ENCODE measurements around the gene CERS6. TPM values are rescaled to one million over a fixed set of nuclear protein-coding genes. Genes with fewer than 3 reads are reported as not detected.

CERS6 gene
- total and polyA plus RNA-seq, 2 experiments from 2014 or later, result 8.3 to 16.0 TPM

- Histone ChIP-seq H3K27ac (no peak overlapping the region), H3K27me3 (replicated peaks; ENCODE audit: insufficient read depth) (no peaks in the 10 kb centered on the region), H4K20me1 (ENCODE audit: insufficient read depth) (no peaks in the 10 kb centered on the region), H3K4me1 (ENCODE audit: insufficient read depth) (peaks cover 54% of the 10 kb centered on the region), H3F3A (ENCODE audit: insufficient read depth) (peaks cover 21% of the 10 kb centered on the region), H3K36me3 (ENCODE audit: low read depth) (no peaks in the 10 kb centered on the region), H2AFZ (no peak overlapping the region), H3K4me2 (ENCODE audit: unreplicated experiment) (peak overlapping the region; percentile 19), H3K9me2 (ENCODE audit: insufficient read depth) (no peaks in the 10 kb centered on the region), H3K9ac (no peak overlapping the region), H3K4me3 (no peak overlapping the region), H3K9me3 (ENCODE audit: low read depth) (no peaks in the 10 kb centered on the region), H3K79me2 (ENCODE audit: insufficient read depth) (peaks cover 66% of the 10 kb centered on the region)
- no peak for DNase-seq
- in situ Hi-C loops (cut with MboI), result no loop called here
- 43 to 48% methylated on average over 1 of the region's 1 CpG for WGBS, 2 experiments (ENCODE audit: low coverage in 1 of 2, low lambda C conversion rate in 2 of 2, missing lambda C conversion rate in 2 of 2)
- TF ChIP-seq EZH2phosphoT487 (IDR thresholded peaks at IDR 0.05; ENCODE audit: insufficient read depth, low read depth), result no peak
Observed at GRCh38 chr2:168525716-168526446, 69.8 kb downstream of the CERS6 start.

GRCh38 chr2:168526641-168527040, 70.6 kb downstream of the CERS6 start:
- H3K27me3 ChIP-seq (replicated peaks; ENCODE audit: insufficient read depth), result no peaks in the 10 kb centered on the region
- no peaks in the 10 kb centered on the region for H4K20me1 ChIP-seq (ENCODE audit: insufficient read depth)
- peak overlapping the region; percentile 19 for H3K4me2 ChIP-seq (ENCODE audit: unreplicated experiment)
- no peaks in the 10 kb centered on the region for H3K36me3 ChIP-seq (ENCODE audit: low read depth)
- H3K27ac ChIP-seq, result no peak overlapping the region
- peaks cover 28% of the 10 kb centered on the region for H3F3A ChIP-seq (ENCODE audit: insufficient read depth)
- H3K9me2 ChIP-seq (ENCODE audit: insufficient read depth), result no peaks in the 10 kb centered on the region
- no peak overlapping the region for H3K4me3 ChIP-seq
- 23 to 35% methylated on average over 3 of the region's 3 CpGs for whole genome bisulfite sequencing, 2 experiments (ENCODE audit: low coverage in 1 of 2, low lambda C conversion rate in 2 of 2, missing lambda C conversion rate in 2 of 2)
- H3K9me3 ChIP-seq (ENCODE audit: low read depth), result no peaks in the 10 kb centered on the region
- in situ Hi-C loops (cut with MboI), result no loop called here
- H2AFZ ChIP-seq, result no peak overlapping the region
- peaks cover 54% of the 10 kb centered on the region for H3K4me1 ChIP-seq (ENCODE audit: insufficient read depth)
- H3K79me2 ChIP-seq (ENCODE audit: insufficient read depth), result peaks cover 59% of the 10 kb centered on the region
- no peak overlapping the region for H3K9ac ChIP-seq
- peak; percentile 53 for DNase-seq
- TF ChIP-seq EZH2phosphoT487 (IDR thresholded peaks at IDR 0.05; ENCODE audit: insufficient read depth, low read depth) (no peak), EZH2 (IDR thresholded peaks at IDR 0.05; ENCODE audit: insufficient read depth, poor library complexity, severe bottlenecking) (no peak)

GRCh38 chr2:168528016-168528415, 71.9 kb downstream of the CERS6 start:
- no peaks in the 10 kb centered on the region for H3K9me2 ChIP-seq (ENCODE audit: insufficient read depth)
- H3K4me2 ChIP-seq (ENCODE audit: unreplicated experiment), result peak overlapping the region; percentile 10
- H3K36me3 ChIP-seq (ENCODE audit: low read depth), result no peaks in the 10 kb centered on the region
- H3F3A ChIP-seq (ENCODE audit: insufficient read depth), result peaks cover 33% of the 10 kb centered on the region
- peaks cover 56% of the 10 kb centered on the region for H3K4me1 ChIP-seq (ENCODE audit: insufficient read depth)
- no peak overlapping the region for H3K4me3 ChIP-seq
- TF ChIP-seq EZH2phosphoT487 (IDR thresholded peaks at IDR 0.05; ENCODE audit: insufficient read depth, low read depth), result no peak
- TF ChIP-seq EZH2 (IDR thresholded peaks at IDR 0.05; ENCODE audit: insufficient read depth, poor library complexity, severe bottlenecking), result no peak
- no peak overlapping the region for H2AFZ ChIP-seq
- no peak for DNase-seq
- in situ Hi-C loops (cut with MboI), result no loop called here
- H3K9me3 ChIP-seq (ENCODE audit: low read depth), result no peaks in the 10 kb centered on the region
- H3K27me3 ChIP-seq (replicated peaks; ENCODE audit: insufficient read depth), result no peaks in the 10 kb centered on the region
- H3K27ac ChIP-seq, result no peak overlapping the region
- no peak overlapping the region for H3K9ac ChIP-seq
- peaks cover 59% of the 10 kb centered on the region for H3K79me2 ChIP-seq (ENCODE audit: insufficient read depth)
- no peaks in the 10 kb centered on the region for H4K20me1 ChIP-seq (ENCODE audit: insufficient read depth)

GRCh38 chr2:168528469-168528868, 72.4 kb downstream of the CERS6 start:
- TF ChIP-seq EZH2 (IDR thresholded peaks at IDR 0.05; ENCODE audit: insufficient read depth, poor library complexity, severe bottlenecking), result no peak
- no peak for TF ChIP-seq EZH2phosphoT487 (IDR thresholded peaks at IDR 0.05; ENCODE audit: insufficient read depth, low read depth)
- peak; percentile 61 for DNase-seq
- no peaks in the 10 kb centered on the region for H4K20me1 ChIP-seq (ENCODE audit: insufficient read depth)
- no peak overlapping the region for H2AFZ ChIP-seq
- no peaks in the 10 kb centered on the region for H3K9me3 ChIP-seq (ENCODE audit: low read depth)
- H3K27ac ChIP-seq, result peak overlapping the region; percentile 18
- peaks cover 33% of the 10 kb centered on the region for H3F3A ChIP-seq (ENCODE audit: insufficient read depth)
- H3K4me2 ChIP-seq (ENCODE audit: unreplicated experiment), result peak overlapping the region; percentile 10
- H3K4me3 ChIP-seq, result no peak overlapping the region
- H3K27me3 ChIP-seq (replicated peaks; ENCODE audit: insufficient read depth), result no peaks in the 10 kb centered on the region
- no peaks in the 10 kb centered on the region for H3K36me3 ChIP-seq (ENCODE audit: low read depth)
- in situ Hi-C loops (cut with MboI), result no loop called here
- H3K9me2 ChIP-seq (ENCODE audit: insufficient read depth), result no peaks in the 10 kb centered on the region
- peaks cover 56% of the 10 kb centered on the region for H3K4me1 ChIP-seq (ENCODE audit: insufficient read depth)
- no peak overlapping the region for H3K9ac ChIP-seq
- peaks cover 56% of the 10 kb centered on the region for H3K79me2 ChIP-seq (ENCODE audit: insufficient read depth)
